ENCODE results near the gene FOXO1. TPM values are rescaled to one million over a fixed set of nuclear protein-coding genes. Genes with fewer than 3 reads are reported as not detected.
A peak's percentile ranks its signal among the peaks of the same experiment; 100 is the strongest.

Gene FOXO1
- total and polyA plus RNA-seq, 2 of the 13 experiments (the other 11 are each of a cell fraction or from before 2014, with no cell fraction given) = 8.1 to 13.1 TPM

GRCh38 chr13:40563350-40564125 is 102.9 kb downstream of the FOXO1 start (continued):
- no peak for TF ChIP-seq ZBTB40 (IDR thresholded peaks at IDR 0.05)
- peak; percentile 32; the same call in 1 of the 2 replicates for TF ChIP-seq ZBTB40 (CRISPR knock-in tag; IDR thresholded peaks at IDR 0.05)
- no peak for TF ChIP-seq ZNF17 (CRISPR knock-in tag; IDR thresholded peaks at IDR 0.05)
- TF ChIP-seq NFIC (IDR thresholded peaks at IDR 0.05; ENCODE audit: low read length) = no peak; the same call in 1 of the 2 replicates
- 0 out of 2 replicates have a peak, but pooled peaks have one; percentile 28 for TF ChIP-seq ISL2 (CRISPR knock-in tag; IDR thresholded peaks at IDR 0.05)
- TF ChIP-seq DNMT1 (CRISPR knock-in tag; IDR thresholded peaks at IDR 0.05) = no peak
- TF ChIP-seq HNF4A (CRISPR knock-in tag; IDR thresholded peaks at IDR 0.05) = peak; percentile 74
- TF ChIP-seq, protein P1, sequence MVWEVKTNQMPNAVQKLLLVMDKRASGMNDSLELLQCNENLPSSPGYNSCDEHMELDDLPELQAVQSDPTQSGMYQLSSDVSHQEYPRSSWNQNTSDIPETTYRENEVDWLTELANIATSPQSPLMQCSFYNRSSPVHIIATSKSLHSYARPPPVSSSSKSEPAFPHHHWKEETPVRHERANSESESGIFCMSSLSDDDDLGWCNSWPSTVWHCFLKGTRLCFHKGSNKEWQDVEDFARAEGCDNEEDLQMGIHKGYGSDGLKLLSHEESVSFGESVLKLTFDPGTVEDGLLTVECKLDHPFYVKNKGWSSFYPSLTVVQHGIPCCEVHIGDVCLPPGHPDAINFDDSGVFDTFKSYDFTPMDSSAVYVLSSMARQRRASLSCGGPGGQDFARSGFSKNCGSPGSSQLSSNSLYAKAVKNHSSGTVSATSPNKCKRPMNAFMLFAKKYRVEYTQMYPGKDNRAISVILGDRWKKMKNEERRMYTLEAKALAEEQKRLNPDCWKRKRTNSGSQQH (CRISPR knock-in tag; IDR thresholded peaks at IDR 0.05; ENCODE audit: low read depth) = no peak
- TF ChIP-seq RXRA (CRISPR knock-in tag; IDR thresholded peaks at IDR 0.05) = peak; percentile 25
- TF ChIP-seq FOXA3 (CRISPR knock-in tag; IDR thresholded peaks at IDR 0.05) = peak; percentile 45
- peak; percentile 44; the same call in 1 of the 2 replicates for TF ChIP-seq MYC (CRISPR knock-in tag; IDR thresholded peaks at IDR 0.05; ENCODE audit: borderline replicate concordance)
- TF ChIP-seq LBX2 (CRISPR knock-in tag; IDR thresholded peaks at IDR 0.05; ENCODE audit: borderline replicate concordance) = no peak
- TF ChIP-seq ZFP82 (CRISPR knock-in tag; IDR thresholded peaks at IDR 0.05; ENCODE audit: borderline replicate concordance) = no peak
- 0 out of 2 replicates have a peak, but pooled peaks have one; percentile 21 for TF ChIP-seq ZBTB39 (CRISPR knock-in tag; IDR thresholded peaks at IDR 0.05)
